HG03175 (cell line): Measurements from ENCODE around the gene LRRC3C.

Experiments used
- ATAC-seq: cut with Tn5 transposase; IDR thresholded peaks from one replicate; pipeline ENCODE4 v1.9.1; 2021; ENCODE audit warnings: mild to moderate bottlenecking, moderate library complexity; ENCODE audit not compliant: unreplicated experiment

LRRC3C gene

GRCh38 chr17:39923836-39924690, 3.5 kb upstream of the LRRC3C start:
- ATAC-seq: no peak

GRCh38 chr17:39924691-39925055, 2.9 kb upstream of the LRRC3C start:
- no peak for ATAC-seq

- no peak for ATAC-seq
Observed at GRCh38 chr17:39925282-39926134, 2.0 kb upstream of the LRRC3C start.

- ATAC-seq: peak; percentile 33
Observed at GRCh38 chr17:39926135-39926587, 1.4 kb upstream of the LRRC3C start.

- peak; percentile 23 for ATAC-seq
Observed at GRCh38 chr17:39926588-39927100, 888 bp upstream of the LRRC3C start.

- peak; percentile 9 for ATAC-seq
Observed at GRCh38 chr17:39927929-39928857, 661 bp downstream of the LRRC3C start.

- no peak for ATAC-seq
Observed at GRCh38 chr17:39928858-39929645, 1.5 kb downstream of the LRRC3C start.

GRCh38 chr17:39929646-39930407, 2.3 kb downstream of the LRRC3C start:
- no peak for ATAC-seq

GRCh38 chr17:39933912-39934311, 6.4 kb downstream of the LRRC3C start:
- no peak for ATAC-seq

- no peak for ATAC-seq
Observed at GRCh38 chr17:39934324-39934723, 6.8 kb downstream of the LRRC3C start.

- ATAC-seq: no peak
Observed at GRCh38 chr17:39935909-39936308, 8.4 kb downstream of the LRRC3C start.

- no peak for ATAC-seq
Observed at GRCh38 chr17:39937447-39937846, 9.9 kb downstream of the LRRC3C start.

GRCh38 chr17:39938140-39938869, 10.8 kb downstream of the LRRC3C start:
- ATAC-seq: no peak

- no peak for ATAC-seq
Observed at GRCh38 chr17:39939106-39939505, 11.6 kb downstream of the LRRC3C start.

- ATAC-seq: no peak
Observed at GRCh38 chr17:39939588-39940419, 12.3 kb downstream of the LRRC3C start.

GRCh38 chr17:39943702-39944392, 16.3 kb downstream of the LRRC3C start:
- no peak for ATAC-seq

- no peak for ATAC-seq
Observed at GRCh38 chr17:39944393-39944711, 16.8 kb downstream of the LRRC3C start.
